ENCODE data around the gene NFKBIZ.

Gene NFKBIZ

DNA sequence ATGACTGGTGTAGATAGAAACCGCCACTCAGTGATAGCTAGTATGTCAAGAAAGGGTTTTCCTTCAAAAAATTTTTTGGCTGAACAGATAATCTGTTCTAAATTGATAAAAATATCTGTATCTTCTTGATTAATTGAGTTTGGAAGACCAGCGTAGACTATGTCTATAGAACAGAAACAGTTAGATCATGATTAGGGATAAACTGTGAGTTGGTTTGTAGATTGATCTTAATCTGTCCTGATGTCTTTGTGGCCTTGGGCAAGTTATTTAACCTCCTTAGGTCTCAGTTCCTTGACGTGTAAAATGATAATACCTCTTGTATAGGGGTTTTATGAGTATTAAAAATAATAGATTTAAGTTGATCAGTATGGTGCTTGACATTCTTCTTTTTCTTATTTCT lies 4.7 kb downstream of the NFKBIZ start:
- DNase-seq (ENCODE audit: low read depth): no peak
- TF ChIP-seq, protein P1, sequence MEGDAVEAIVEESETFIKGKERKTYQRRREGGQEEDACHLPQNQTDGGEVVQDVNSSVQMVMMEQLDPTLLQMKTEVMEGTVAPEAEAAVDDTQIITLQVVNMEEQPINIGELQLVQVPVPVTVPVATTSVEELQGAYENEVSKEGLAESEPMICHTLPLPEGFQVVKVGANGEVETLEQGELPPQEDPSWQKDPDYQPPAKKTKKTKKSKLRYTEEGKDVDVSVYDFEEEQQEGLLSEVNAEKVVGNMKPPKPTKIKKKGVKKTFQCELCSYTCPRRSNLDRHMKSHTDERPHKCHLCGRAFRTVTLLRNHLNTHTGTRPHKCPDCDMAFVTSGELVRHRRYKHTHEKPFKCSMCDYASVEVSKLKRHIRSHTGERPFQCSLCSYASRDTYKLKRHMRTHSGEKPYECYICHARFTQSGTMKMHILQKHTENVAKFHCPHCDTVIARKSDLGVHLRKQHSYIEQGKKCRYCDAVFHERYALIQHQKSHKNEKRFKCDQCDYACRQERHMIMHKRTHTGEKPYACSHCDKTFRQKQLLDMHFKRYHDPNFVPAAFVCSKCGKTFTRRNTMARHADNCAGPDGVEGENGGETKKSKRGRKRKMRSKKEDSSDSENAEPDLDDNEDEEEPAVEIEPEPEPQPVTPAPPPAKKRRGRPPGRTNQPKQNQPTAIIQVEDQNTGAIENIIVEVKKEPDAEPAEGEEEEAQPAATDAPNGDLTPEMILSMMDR (conservative IDR thresholded peaks at IDR 0.05; ENCODE audit: control insufficient read depth, insufficient read depth, low read depth, low read length): no peak
- H3K4me3 ChIP-seq (ENCODE audit: control insufficient read depth, low read depth, low read length): no peak overlapping the region

DNA sequence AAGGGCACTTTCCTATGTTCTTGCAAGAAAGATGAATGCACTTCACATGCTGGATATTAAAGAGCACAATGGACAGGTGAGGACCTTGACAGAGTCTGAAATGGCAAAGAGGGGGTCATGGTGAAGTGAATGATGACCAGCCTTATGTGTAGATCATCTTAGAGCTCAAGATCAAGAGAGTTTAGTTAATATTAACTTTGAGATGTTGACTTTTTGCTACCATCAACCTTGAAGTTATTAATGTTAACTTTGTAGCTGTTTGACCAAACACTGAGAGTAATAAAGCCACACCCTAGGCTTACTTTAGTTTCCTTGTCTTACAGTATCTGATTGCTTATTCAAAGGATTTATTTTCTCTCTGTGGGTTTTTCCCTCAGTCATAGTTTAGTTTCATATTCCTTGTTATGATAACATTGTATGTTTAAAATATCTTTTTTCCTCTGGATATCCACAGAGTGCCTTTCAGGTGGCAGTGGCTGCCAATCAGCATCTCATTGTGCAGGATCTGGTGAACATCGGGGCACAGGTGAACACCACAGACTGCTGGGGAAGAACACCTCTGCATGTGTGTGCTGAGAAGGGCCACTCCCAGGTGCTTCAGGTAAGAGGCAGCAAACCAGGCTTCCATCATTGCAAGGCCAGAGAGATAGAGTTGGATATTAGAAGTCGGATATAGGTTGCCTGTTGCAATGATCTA lies 5.4 kb downstream of the NFKBIZ start:
- TF ChIP-seq, protein P1 (conservative IDR thresholded peaks at IDR 0.05; ENCODE audit: control insufficient read depth, insufficient read depth, low read depth, low read length): no peak
- no peak overlapping the region for H3K4me3 ChIP-seq (ENCODE audit: control insufficient read depth, low read depth, low read length)

DNA sequence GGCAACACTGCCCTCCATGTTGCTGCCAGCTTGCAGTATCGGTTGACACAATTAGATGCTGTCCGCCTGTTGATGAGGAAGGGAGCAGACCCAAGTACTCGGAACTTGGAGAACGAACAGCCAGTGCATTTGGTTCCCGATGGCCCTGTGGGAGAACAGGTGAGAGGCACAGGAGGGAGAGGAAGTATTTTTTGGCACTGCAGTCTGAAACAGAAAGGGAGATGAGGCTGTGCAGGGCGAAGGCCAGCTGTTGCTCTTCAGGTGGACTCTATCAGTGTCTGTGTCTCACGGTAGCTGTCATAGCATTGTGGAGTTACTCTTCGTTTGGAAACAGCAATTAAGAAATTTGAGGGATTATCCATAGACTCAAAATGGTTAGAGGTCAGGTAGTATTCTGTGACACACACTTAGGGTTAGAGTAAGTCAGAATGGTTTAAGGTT lies 8.0 kb downstream of the NFKBIZ start:
- DNase-seq (ENCODE audit: low read depth): no peak
- H3K4me3 ChIP-seq (ENCODE audit: control insufficient read depth, low read depth, low read length): no peak overlapping the region
- TF ChIP-seq, protein P1 (conservative IDR thresholded peaks at IDR 0.05; ENCODE audit: control insufficient read depth, insufficient read depth, low read depth, low read length): no peak

More for the DNA sequence above, 5.4 kb downstream of the NFKBIZ start:
- DNase-seq (ENCODE audit: low read depth): no peak

DNA sequence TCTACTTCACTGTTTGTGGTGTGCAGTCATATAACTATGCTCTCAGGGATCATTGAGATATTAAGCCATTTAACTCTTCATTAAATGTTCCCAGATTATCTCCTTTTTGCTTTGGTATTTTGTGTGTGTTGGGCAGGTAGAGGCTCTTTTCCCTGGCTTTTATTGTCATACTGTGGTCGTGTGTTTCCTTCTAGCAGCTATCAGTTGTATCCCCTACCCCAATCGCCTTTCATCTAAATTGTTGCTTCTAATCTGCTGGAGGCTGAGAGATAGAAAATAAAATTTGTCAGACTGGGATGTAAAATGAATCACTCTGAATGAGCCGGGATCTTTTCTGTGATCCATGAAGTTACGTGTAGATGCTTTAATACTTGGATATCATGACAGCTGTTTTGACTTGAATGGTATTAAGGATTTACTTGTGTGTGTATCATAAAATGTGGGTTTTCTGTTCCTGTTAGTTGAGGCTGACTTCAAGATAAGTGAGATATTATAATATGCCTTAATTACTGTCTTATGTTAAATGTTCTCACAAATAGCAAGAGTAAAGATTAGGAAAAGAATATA lies 9.2 kb downstream of the NFKBIZ start:
- no peak for DNase-seq (ENCODE audit: low read depth)
- no peak overlapping the region for H3K4me3 ChIP-seq (ENCODE audit: control insufficient read depth, low read depth, low read length)
- TF ChIP-seq, protein P1 (conservative IDR thresholded peaks at IDR 0.05; ENCODE audit: control insufficient read depth, insufficient read depth, low read depth, low read length): no peak

DNA sequence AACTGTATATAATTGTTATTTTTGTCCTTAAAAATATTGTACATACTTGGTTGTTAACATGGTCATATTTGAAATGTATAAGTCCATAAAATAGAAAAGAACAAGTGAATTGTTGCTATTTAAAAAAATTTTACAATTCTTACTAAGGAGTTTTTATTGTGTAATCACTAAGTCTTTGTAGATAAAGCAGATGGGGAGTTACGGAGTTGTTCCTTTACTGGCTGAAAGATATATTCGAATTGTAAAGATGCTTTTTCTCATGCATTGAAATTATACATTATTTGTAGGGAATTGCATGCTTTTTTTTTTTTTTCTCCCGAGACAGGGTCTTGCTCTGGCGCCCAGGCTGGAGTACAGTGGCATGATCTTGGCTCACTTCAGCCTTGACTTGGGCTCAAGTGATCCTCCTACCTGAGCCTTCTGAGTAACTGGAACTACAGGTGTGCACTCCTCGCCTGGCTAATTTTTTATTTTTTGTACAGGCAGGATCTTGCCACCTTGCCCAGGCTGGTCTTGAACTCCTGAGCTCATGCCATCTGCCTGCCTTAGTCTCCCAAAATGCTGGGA lies 10.7 kb downstream of the NFKBIZ start:
- no peak for DNase-seq (ENCODE audit: low read depth)
- no peak overlapping the region for H3K4me3 ChIP-seq (ENCODE audit: control insufficient read depth, low read depth, low read length)
- TF ChIP-seq, protein P1 (conservative IDR thresholded peaks at IDR 0.05; ENCODE audit: control insufficient read depth, insufficient read depth, low read depth, low read length): no peak

DNA sequence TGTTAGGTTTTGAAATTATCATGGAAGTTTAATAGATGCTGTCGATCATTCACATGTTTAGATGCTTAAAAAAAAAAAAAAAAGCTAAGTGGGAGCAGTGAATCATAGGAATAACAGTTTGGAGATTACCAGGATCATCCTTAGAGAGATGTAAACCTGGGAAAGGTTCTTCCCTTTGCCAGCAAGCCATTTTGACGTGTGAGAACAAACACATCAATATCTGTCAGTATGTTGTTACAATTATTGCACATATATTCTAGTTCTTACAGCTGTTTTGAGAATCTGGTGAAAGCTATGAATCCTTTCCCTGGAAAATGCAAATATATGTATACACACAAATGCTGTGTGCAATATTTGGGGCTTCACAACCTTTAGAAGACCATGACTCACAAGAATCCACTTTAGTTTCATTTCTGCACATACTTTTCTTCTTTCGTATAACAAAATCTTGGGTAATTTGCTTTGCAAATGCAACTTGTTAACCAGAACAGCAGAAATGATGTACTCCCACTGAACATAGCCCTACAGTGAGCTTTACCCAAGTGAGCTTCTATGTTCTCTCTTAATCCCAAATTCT lies 12.0 kb downstream of the NFKBIZ start:
- DNase-seq (ENCODE audit: low read depth): no peak
- TF ChIP-seq, protein P1 (conservative IDR thresholded peaks at IDR 0.05; ENCODE audit: control insufficient read depth, insufficient read depth, low read depth, low read length): no peak
- no peak overlapping the region for H3K4me3 ChIP-seq (ENCODE audit: control insufficient read depth, low read depth, low read length)
